ENCODE results near the gene TMCO4.
"Not testable (repeated sequence)": the region's sequence is repeated elsewhere in the genome, so short reads cannot be mapped to it uniquely, and the experiment has no call there.

TMCO4 gene

GRCh38 chr1:19799230-19800075 is at the start of gene TMCO4:
TMCO4 (minus strand) TSS chr1:19799916; CDS start chr1:19780758, 19,158 bp downstream.
- peak; percentile 73 to 76 for DNase-seq

DNA sequence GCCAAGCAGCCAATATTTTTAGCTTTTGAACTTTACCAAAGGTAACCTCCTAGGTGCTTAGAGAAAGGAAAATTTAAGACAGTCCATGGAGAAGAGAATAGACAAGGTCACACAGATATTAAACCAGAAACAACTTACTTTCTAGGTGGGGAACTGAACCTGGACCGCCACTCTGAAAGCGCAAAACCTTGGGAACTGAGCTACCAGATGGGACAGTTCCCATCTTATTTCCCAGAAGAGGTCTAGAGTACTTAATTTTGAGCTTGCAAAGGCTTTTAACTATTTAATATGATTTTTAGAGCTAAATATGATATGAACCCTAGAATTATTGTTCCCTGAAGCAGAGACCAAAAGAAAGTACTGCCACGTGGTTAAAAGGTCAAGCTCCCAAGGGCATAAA is 49.6 kb upstream of the TMCO4 start:
- DNase-seq = not testable (repeated sequence)

GRCh38 chr1:19847334-19847733 is 47.6 kb upstream of the TMCO4 start:
- not testable (repeated sequence) for DNase-seq

GRCh38 chr1:19846338-19846737 is 46.6 kb upstream of the TMCO4 start:
- DNase-seq = no peak

GRCh38 chr1:19845555-19845954 is 45.8 kb upstream of the TMCO4 start:
- DNase-seq = no peak

DNA sequence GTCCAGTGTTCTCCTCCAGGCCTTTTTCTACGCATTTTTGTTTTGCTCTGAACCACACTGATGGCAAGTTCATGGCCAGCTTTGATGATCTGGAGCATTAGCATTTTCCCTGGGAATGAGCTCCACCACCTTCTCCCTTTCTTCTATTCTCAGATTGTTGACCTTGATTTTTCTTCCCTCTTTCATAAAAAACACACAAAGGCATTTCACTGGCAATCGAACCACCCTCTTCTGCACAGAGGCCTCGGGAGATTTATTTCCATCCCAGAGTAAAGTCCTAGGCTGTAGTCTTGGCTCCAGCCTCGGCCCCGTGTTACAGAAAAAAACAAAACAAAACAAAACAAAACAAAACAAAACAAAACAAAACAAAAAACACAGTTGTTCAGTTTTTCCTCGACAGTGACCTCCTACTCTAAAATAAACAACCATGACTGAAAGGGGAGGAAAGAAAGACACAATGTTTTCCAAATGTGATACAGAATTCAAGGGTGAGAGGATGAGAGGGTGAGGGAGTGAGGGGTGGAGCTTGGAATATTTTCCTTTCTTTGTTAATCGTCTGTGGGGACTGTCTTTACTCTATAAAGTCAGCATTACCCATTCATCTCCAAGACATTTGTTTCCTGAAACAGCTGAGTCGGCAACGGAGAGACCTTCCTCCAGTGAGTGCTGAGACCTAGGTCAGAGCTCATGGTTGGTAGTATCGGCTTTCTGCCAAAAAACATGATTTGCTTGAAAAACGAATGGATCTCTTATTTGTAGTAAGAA is 45.2 kb upstream of the TMCO4 start:
- DNase-seq = no peak

DNA sequence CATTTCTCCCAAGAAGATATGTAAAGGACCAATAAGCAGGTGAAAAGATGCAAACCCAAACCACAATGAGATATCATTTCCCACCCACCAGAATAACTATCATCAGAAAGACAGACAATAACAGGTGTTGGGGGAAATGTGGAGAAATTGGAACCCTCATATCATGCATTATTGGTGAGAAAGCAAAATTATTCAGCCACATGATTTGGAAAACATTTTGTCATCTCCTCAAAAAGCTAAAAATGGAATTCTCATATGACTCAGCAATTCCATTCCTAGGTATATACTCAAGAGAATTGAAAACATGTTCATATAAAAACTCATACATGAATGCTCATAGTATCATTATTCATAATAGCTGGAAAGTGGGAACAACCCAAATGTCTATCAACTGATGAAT is 40.5 kb upstream of the TMCO4 start:
- DNase-seq = no peak

DNA sequence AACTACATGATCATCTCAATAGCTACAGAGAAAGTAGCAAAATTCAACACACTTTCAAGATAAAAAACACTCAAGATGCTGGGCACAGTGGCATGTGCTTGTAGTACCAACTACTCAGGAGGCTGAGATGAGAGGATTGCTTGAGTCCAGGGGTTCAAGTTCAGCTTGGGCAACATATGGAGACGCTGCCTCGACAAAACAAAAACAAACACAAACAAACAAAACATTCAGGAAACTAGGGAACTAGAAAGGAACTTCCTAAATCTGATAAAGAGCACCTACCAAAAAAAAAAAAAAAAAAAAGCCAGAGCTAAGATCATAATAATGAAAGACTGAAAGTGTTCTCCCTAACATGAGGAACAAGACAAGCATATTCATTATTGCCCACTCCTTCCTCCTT is 38.1 kb upstream of the TMCO4 start:
- DNase-seq = no peak

DNA sequence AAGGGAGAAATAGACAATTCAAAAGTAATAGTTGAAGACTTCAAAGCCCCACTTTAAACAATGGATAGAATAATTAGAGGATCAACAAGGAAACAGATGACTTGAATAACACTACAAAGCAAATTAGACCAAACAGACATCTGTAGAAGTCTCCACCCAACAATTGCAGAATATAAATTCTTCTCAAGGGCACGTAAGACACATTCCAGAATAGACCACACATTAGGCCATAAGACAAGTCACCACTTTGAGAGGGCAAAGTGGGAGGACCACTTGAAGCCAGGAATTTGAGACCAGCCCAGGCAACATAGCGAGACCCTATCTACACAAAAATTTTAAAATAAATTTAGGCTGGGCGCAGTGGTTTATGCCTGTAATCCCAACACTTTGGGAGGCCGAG is 35.9 kb upstream of the TMCO4 start:
- DNase-seq = no peak

DNA sequence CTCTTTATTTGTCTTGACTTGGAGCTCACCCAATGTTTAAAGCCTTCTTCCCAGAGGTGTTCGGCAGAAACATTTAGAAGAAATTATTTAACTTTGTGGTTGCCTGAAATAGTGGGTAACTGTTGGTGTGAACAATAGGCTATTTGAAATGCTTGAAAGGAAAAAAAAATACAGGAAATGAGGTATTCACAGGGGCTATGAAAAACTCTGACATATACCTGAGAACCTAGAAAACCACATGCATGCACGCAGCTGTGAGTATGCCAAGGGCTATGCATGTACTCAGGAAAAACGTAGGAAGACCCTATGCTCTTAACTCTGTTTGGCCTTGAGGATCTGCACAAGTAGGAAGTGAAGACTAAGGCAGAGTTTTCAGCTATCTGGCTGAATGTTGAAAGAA is 31.7 kb upstream of the TMCO4 start:
- DNase-seq = no peak

- DNase-seq = no peak
Observed at GRCh38 chr1:19828546-19828945, 28.8 kb upstream of the TMCO4 start.

- no peak for DNase-seq
Observed at GRCh38 chr1:19825298-19825697, 25.6 kb upstream of the TMCO4 start.

DNA sequence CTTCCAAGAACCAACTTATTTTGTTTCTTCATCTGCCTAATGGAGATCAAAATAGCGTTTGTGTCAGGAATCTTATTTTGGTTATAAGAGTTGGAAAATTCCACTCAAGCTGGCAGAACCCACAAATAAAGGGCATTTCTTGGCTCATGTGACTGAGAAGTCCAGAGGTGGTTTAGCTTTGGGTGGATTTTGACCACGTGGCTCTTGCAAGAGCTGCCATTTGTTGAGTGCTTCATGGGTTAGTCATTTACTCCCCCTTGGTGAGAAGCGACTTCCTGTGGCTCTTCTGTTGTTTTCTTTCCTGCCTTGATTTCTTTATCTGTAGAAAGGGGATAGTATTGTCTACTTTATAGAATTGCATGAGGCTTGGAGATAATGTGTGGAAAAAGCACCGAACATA is 24.8 kb upstream of the TMCO4 start:
- no peak for DNase-seq

DNA sequence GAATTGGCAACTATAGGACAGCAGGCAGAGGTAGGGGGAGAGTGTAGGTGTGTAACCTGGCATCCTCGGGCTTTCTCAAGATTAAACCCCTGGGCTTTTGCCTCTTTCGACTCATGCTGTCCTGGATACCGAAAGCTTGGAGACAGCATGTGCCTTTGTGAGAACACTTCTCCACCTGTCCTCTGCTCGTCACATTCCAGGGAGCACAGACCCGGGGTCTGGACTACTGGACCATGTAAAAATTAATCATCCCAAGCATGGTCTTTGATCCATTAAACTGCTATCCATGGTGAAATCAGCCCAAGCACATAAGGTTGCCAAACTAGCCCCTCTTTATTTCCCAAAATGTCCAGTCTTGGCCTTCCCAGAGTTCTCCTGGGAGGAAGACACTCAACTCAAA is 24.3 kb upstream of the TMCO4 start:
- DNase-seq = no peak

GRCh38 chr1:19819701-19820100 is 20.0 kb upstream of the TMCO4 start:
- DNase-seq = no peak

DNA sequence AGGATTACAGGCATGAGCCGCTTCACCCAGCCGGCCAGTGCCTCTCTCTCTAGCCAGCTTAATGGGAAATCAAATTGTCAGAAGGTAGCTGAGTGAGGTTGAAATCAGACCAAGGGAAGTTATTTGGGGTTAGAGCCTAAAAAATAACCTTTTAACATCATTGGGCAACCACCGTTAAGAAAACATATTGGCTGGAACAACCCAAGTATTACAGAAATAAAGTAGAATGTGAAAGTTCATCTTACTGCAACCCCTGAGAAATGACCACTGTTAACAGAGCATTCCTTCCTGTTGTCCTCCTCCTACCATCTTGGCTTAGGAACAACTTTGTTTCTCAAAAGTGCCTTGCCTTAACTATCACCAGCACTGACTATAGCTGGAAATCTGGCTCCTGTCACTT is 18.6 kb upstream of the TMCO4 start:
- no peak for DNase-seq

- DNase-seq = no peak
Observed at GRCh38 chr1:19817160-19817559, 17.4 kb upstream of the TMCO4 start.

DNA sequence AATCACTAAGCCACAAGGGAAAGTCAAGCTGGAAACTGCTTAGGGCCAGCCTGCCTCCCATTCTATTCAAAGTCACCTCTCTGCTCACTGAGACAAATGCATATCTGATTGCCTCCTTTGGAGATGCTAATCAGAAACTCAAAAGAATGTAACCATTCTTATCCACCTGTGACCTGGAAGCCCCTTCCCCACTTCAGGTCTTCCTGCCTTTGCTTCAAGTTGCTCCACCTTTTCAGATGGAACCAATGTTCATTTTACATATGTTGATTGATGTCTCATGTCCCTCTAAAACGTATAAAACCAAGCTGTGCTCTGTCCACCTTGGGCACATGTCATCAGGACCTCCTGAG is 17.0 kb upstream of the TMCO4 start:
- not testable (repeated sequence) for DNase-seq

DNA sequence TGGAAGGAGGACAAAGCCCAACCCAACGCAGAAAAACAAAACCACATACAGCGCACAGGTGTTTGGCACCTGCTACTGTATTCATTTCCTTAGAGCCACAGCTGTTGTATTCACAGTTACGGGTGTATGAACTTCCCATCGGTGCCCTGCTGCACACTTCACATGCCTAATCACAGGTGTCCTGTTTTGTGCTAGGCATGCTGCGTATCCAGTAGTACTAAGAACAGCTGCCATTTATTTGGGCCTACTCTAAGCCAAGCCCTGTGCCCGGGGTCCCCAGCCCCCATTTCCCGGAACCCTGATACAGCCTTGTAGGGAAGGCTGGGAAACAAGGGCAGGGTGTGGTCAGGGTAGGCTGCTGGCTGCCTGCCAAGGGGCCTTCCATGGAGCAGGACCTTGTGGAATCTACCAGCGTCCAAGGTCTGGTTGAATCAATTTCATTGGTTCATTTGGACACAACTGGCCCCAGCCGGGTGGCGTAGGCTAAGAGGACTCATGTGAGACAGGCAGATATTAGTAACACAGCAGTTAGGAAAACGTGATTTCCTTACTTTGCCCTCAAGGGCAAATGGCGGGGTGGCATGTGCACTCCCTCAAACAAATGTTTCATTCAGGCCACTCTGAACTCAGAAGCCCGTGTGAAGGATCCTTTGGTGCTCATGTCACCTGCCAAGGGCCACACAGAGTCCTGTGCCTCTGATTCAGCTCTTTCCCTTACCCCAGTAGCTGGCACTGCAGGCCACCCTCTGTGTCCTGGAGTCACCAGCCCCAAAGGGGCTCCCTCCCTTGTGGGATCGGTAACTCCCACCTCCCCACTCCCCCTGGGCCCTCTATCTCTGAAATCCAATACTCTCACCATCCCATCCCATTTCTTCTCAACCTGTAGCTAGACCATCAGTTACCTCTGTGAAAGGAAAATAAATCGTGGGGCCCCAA is 16.4 kb upstream of the TMCO4 start:
- DNase-seq = no peak

DNA sequence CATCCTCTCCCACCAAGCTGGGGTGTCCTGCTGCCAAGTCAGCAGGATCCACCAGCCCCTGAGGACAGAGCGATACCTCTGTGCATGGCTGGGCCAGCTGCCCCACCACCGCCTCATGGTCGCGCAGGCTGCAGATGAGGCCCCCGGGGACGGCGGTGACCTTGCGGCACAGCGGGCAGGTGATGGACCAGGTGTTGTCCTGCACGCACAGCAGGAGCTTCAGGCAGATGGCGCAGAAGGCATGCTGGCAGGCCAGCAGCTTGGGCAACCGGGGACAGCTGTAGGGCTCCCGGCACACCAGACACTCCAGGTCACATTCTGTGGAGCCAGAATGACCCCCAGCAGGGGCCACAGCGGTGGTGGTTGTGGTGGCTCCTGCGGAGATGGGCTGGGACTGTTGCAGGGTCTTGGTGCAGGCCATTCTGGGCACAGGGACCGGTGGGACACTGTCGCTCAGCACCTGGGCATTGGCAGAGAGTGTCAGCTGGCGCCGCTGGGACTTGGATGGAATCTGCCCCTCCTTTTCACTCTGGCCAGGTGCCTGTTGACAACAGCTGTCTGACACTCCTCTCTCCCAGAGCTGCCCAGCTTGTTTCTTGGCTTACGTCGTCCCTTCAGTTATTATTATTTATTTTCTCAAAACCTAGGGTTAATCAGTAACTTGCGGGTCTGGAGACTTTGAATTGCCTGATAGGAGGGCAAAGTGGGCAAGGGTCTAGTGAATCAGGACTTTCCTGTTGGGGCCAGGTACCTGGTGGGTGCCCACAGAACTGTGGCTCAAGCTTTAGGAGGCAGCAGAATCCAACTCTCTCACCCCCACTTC is 15.2 kb upstream of the TMCO4 start, which contains the start of gene RNF186:
Gene RNF186 (minus strand): TSS at position 603 of the 823 bp plus-strand sequence. CDS start 182 bp downstream, at position 421.
- DNase-seq = no peak

DNA sequence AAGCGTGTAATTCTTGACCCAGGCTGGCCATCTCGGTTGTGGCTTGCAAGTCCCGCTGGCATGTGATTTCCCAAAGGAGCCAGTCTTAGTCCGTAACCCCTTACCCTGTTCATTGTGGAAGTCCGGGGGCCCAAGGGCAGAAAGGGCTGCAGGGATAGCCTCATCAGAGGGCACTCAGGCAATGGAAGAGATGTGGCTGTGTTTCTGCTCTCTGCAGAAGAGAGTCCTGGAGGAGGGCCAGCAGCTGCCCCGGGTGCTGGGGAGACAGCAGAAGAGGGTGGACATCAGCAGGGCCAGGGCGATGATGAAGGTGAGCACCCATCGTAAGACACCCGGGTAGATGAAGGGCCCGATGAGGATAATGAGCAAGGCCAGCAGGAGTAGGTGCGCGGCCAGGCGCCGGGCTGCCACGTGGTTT is 14.5 kb upstream of the TMCO4 start:
- no peak for DNase-seq

- no peak for DNase-seq
Observed at GRCh38 chr1:19813643-19813960, 13.9 kb upstream of the TMCO4 start.

Data from activated T-cell treated with anti-CD3 and anti-CD28 coated beads, Interleukin-2, amount 50 U/mL, for 48 hours (primary cell).